ENCODE results near the gene RIPPLY3.
"Not testable (repeated sequence)": the region's sequence is repeated elsewhere in the genome, so short reads cannot be mapped to it uniquely, and the experiment has no call there.

RIPPLY3 gene

DNA sequence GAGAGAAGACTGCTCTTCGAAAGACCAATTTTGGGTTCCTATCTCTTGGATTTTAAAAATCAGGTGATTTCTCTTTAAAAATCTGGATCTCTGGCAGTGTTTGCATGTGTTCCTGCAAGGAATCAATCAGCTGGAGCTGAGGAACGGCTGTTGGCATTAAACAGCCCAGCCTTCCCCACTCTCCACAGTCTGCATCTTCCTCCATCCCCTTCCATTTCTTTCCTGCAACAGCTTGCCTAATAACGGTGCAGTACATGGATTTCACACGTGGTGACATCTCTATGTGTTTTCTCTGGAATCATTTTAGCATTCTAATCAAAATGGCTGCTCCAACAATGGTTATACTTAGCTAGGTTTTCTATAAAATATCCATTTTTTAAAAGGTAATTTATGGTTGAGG lies 20.0 kb downstream of the RIPPLY3 start:
- DNase-seq: no peak

- peak; percentile 25 for DNase-seq
Measured at GRCh38 chr21:37028570-37028969, 22.1 kb downstream of the RIPPLY3 start.

DNA sequence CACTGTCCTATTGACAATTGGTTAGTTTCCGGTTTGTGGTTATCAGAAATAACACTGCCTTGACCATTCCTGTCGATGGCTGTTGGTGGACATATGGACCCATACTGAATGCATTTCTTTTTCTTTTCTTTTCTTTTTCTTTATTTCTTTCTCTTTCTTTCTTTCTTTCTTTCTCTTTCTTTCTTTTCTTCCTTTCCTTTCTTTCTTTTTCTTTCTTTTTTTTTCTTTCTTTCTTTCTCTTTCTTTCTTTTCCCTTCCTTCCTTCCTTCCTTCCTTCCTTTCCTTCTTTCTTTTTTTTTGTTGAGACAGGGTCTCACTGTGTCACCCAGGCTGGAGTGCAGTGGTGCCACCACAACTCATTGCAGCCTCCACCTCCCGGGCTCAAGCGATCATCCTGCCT lies 24.4 kb downstream of the RIPPLY3 start:
- no peak for DNase-seq

- peak; percentile 50 for DNase-seq
Measured at GRCh38 chr21:37032293-37032692, 25.8 kb downstream of the RIPPLY3 start.

- no peak for DNase-seq
Measured at GRCh38 chr21:37032877-37033471, 26.5 kb downstream of the RIPPLY3 start.

GRCh38 chr21:37034394-37034793 lies 27.9 kb downstream of the RIPPLY3 start:
- peak; percentile 49 for DNase-seq

- no peak for DNase-seq
Measured at GRCh38 chr21:37036177-37036576, 29.7 kb downstream of the RIPPLY3 start.

DNA sequence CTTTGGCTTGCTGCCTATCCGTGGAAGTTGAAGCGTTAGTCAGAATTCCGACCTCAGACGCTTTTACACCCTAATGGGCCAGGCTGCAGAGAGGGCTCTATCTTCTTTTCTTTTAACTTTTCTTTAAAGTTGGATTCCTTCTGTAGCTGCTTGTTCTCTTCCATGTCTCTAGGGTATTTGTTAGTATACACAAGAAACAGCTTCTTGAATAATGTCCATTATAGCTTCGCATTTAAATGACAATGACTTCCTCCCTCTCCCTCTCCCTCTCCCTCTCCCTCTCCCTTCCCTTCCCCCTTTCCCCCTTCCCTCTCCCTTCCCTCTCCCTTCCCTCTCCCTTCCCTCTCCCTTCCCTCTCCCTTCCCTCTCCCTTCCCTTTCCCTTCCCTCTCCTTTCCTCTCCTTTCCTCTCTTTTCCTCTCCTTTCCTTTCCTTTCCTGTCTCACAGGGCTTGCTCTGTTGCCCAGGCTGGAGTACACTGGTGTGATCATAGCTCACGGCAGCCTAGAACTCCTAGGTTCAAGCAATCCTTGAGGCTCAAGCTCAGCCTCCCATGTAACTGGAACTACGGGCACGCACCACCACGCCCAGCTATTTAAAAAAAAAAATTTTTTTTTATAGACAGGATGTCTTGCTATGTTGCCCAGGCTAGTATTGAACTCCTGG lies 33.0 kb downstream of the RIPPLY3 start:
- DNase-seq: no peak

GRCh38 chr21:37040212-37040611 lies 33.7 kb downstream of the RIPPLY3 start:
- no peak for DNase-seq

DNA sequence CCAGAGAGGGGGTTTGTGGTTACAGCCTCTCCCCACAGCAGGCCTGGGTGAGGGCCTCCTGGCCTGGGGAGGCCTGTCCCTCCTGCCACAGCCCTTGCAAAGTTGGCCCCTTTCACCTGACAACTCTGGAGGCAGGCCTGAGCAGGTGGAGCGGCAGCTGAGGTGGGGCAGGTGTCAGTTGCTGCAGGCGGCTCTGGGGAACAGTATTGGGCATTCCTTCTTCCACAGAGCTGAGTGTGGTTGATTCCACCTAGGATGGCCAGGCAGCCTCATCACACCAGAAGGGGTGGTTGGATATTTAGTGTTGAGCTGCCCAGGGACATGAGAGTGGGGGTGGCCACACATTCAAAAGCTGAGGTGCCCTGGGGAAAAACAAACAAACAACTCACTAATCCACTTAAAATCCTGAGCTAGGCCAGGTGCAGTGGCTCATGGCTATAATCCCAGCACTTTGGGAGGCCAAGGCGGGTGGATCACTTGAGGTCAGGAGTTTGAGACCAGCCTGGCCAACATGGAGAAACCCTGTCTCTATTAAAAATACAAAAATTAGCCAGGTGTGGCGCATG lies 35.3 kb downstream of the RIPPLY3 start:
- DNase-seq: peak; percentile 95

GRCh38 chr21:37043818-37044217 lies 37.3 kb downstream of the RIPPLY3 start:
- DNase-seq: no peak

GRCh38 chr21:37044643-37045042 lies 38.1 kb downstream of the RIPPLY3 start:
- DNase-seq: no peak

DNA sequence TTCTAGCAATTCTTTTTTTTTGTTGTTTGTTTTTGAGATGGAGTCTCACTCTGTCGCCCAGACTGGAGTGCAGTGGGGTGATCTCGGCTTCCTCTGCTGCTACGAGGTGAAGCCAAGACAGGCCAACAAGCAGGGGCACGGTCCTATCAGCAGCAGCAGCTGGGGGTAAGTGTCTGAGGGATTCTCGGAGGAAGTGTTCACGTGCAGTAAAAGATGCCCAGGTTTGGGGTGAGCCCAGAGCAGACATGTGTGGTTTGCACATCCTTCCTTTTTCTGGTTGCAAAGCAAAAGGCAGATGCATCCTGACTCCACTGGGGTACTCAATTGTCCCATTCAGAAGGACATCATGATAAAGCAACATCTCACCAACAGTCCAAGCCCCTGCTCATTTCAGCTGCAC lies 38.6 kb downstream of the RIPPLY3 start:
- DNase-seq: no peak

DNA sequence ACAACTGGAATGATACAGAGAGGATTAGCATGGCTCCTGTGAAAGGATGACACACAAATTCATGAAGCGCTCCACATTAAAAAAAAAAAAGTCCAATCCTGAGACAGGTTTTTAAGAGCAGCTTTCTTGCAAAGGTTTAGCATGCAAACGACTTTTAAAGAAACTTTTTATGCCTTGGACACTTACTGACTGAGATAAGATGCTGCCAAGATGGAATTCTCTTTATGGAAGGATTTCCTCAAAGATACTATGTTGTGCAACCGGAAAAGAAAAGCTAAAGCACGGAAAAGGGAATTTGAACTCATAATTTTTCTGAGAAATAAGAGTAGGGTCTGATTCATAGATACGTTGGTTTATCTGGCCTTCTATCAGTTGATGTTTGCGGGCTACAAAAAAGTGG lies 39.1 kb downstream of the RIPPLY3 start:
- DNase-seq: no peak

GRCh38 chr21:37047079-37047478 lies 40.6 kb downstream of the RIPPLY3 start:
- DNase-seq: no peak

DNA sequence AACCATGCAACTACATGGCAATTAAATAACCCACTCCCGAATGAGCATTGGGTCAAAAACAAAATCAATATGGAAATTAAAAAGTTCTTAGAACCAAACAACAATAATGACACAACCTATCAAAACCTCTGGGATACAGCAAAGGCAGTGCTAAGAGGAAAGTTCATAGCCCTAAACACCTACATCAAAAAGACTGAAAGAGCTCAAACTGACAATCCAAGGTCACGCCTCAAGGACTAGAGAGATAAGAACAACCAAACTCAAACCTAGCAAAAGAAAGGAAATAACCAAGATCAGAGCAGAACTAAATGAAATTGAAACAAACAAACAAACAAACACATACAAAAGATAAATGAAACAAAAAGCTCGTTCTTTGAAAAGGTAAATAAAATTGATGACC lies 43.2 kb downstream of the RIPPLY3 start:
- DNase-seq: not testable (repeated sequence)

- no peak for DNase-seq
Measured at GRCh38 chr21:37055271-37055855, 48.9 kb downstream of the RIPPLY3 start.

DNA sequence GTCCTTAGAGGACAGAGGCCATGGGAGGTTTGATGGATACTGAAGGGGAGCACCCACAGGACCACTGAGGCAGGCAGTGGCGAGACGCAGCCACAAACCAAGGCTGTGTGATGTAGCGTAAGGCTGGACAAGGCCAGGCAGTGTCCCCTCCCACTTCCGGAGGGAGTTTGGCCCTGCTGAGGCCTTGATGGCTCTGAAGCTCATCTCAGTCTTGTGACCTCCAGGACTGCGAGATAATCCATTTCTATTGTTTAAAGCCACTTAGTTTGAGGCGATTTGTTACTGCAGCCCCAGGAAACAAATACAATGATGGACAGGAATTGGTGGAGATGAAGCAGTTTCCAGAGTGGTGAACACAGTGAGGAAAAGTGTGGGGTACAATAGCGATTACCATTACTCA lies 51.1 kb downstream of the RIPPLY3 start:
- peak; percentile 35 for DNase-seq

GRCh38 chr21:37058261-37058660 lies 51.8 kb downstream of the RIPPLY3 start:
- no peak for DNase-seq

GRCh38 chr21:37059181-37059580 lies 52.7 kb downstream of the RIPPLY3 start:
- no peak for DNase-seq

GRCh38 chr21:37060296-37060695 lies 53.8 kb downstream of the RIPPLY3 start:
- peak; percentile 89 for DNase-seq

GRCh38 chr21:37061926-37062592 lies 55.6 kb downstream of the RIPPLY3 start:
- no peak for DNase-seq

DNA sequence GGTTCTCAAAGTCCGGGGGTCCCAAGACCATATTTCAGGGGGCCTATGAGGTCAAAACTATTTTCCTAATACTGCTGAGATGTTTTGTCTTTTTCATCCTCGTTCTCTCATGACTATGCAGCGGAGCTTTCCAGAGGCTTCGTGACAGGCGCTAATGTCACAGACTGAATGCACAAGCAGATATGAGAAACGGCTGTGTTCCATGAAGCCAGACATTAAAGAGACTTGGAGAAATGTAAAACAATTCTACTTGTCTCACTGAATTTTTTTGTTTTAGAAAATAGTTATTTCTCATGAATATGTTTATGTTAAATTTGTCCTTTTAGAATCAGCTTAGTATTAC lies 56.1 kb downstream of the RIPPLY3 start:
- no peak for DNase-seq

DNA sequence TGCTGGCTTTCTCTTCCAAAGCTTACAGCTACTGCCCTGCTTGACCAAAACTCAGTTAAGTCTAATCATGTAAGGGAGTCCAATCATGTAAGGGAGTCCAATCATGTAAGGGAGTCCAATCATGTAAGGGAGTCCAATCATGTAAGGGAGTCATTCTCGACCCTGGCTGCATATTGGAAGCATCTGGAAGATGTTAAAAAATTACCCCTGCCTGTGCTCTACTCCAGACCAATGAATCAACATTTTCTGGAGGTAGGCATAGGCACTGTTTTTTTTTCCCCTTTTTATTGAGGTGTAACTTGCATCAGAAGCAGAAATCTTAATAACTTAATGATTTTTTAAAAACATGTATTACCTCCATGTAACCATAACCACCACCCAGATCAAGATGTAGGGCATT lies 56.9 kb downstream of the RIPPLY3 start:
- DNase-seq: no peak
